ENCODE data around the gene PAPSS1. TPM values are rescaled to one million over a fixed set of nuclear protein-coding genes. Genes with fewer than 3 reads are reported as not detected.

PAPSS1 gene
- total and polyA plus RNA-seq, 10 donors = 22.7 to 73.8 (median 26.8) TPM

DNA sequence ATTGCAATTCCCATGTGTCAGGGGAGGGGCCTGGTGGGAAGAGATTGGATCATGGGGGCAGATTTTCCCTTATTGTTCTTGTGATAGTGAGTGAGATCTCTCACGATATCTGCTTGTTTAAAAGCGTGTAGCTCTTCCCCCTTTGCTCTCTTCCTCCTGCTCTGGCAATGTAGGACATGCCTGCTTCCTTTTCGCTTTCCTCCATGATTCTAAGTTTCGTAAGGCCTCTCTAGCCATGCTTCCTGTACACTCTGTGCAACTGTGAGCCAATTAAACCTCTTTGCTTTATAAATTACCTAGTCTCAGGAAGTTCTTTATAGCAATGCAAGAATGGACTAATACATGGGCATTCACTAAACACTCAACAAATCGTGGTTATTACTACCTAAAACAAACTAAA is 37.2 kb upstream of the PAPSS1 start:
- TF ChIP-seq POLR2A (IDR thresholded peaks at IDR 0.05) = no peak
- H3K27ac ChIP-seq = peak overlapping the region in 1 of 8 donors; percentile 25
- DNase-seq = no peak
- H3K4me3 ChIP-seq = no peak overlapping the region
- H3K9me3 ChIP-seq = no peaks in the 10 kb centered on the region
- peaks cover 0 to 18% (median 6%) of the 10 kb centered on the region in 6 donors for H3K4me1 ChIP-seq
- intact Hi-C loops (cut with DNase I; ENCODE audit: low total_unique reads) = loop anchor here (5.0 kb wide), 1 partner anchor 160 kb away; no protein-coding TSS in a partner anchor
- H3K27me3 ChIP-seq (replicated peaks in 1 of 7) = no peaks in the 10 kb centered on the region
- no peaks in the 10 kb centered on the region for H3K36me3 ChIP-seq
- 39 to 76% (median 56%) methylated on average over 5 of the region's 5 CpGs for WGBS, 5 donors

DNA sequence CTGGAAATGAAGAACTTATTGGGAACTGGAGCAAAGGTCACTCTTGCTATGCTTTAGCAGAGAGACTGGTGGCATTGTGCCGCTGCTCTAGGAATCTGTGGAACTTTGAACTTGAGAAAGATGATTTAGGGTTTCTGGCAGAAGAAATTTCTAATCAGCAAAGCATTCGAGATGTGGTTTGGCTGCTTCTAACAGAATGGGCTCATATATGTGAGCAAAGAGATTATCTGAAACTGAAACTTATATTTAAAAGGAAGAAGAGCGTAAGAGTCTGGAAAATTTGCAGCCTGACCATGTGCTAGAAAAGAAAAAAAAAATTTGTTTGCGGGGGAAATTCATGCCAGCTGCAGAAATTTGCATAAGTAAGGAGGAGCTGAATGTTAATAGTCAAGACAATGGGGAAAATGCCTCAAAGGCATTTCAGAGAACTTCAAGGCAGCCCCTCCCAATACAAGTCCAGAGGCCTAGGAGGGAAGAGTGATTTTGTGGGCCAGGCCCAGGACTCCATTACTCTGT is 35.9 kb upstream of the PAPSS1 start:
- 37 to 48% (median 43%) methylated on average over 4 of the region's 4 CpGs for WGBS, 5 donors

DNA sequence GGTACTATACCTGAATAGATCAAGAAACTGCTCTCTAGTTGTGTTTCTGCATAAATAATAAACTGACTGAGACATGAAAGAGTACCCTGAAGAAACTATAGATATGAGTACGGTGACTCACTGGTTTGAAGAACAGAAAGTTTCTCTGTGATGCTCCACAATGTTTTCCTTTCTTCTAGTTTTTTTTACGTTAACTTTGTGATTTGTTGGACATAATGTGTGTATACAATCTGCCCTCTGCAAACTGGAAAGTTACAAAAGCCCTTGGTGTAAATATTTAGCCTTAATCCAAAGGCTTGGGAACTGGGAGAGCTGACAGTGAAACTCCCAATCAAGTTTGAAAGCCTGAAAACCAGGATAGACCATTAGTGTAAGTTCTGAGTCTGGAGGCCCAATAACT is 31.6 kb upstream of the PAPSS1 start:
- no peak for TF ChIP-seq POLR2A (IDR thresholded peaks at IDR 0.05)
- TF ChIP-seq, protein P1, sequence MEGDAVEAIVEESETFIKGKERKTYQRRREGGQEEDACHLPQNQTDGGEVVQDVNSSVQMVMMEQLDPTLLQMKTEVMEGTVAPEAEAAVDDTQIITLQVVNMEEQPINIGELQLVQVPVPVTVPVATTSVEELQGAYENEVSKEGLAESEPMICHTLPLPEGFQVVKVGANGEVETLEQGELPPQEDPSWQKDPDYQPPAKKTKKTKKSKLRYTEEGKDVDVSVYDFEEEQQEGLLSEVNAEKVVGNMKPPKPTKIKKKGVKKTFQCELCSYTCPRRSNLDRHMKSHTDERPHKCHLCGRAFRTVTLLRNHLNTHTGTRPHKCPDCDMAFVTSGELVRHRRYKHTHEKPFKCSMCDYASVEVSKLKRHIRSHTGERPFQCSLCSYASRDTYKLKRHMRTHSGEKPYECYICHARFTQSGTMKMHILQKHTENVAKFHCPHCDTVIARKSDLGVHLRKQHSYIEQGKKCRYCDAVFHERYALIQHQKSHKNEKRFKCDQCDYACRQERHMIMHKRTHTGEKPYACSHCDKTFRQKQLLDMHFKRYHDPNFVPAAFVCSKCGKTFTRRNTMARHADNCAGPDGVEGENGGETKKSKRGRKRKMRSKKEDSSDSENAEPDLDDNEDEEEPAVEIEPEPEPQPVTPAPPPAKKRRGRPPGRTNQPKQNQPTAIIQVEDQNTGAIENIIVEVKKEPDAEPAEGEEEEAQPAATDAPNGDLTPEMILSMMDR (IDR thresholded peaks at IDR 0.05 in 8 of 11, conservative IDR thresholded peaks at IDR 0.05 in 3 of 11) = no peak
- TF ChIP-seq POLR2AphosphoS5 (IDR thresholded peaks at IDR 0.05) = no peak
- peaks cover 0 to 23% (median 0%) of the 10 kb centered on the region in 7 donors for H3K27me3 ChIP-seq (replicated peaks in 1 of 7)
- WGBS, 5 donors = 67 to 91% (median 85%) methylated on average over 2 of the region's 2 CpGs
- H3K9me3 ChIP-seq = no peaks in the 10 kb centered on the region
- H3K4me3 ChIP-seq = no peak overlapping the region
- H3K36me3 ChIP-seq = no peaks in the 10 kb centered on the region
- intact Hi-C loops (cut with DNase I; ENCODE audit: low total_unique reads) = no loop called here
- H3K4me1 ChIP-seq = peaks cover 0 to 8% (median 5%) of the 10 kb centered on the region in 6 donors
- H3K27ac ChIP-seq = no peak overlapping the region
- no peak for DNase-seq

More for the DNA sequence above, 35.9 kb upstream of the PAPSS1 start:
- Histone ChIP-seq H3K4me1 (peaks cover 0 to 18% (median 6%) of the 10 kb centered on the region in 6 donors), H3K27ac (peak overlapping the region in 4 of 8 donors; percentile 6 to 59 (median 12)), H3K9me3 (no peaks in the 10 kb centered on the region), H3K36me3 (no peaks in the 10 kb centered on the region), H3K4me3 (no peak overlapping the region), H3K27me3 (replicated peaks in 1 of 7) (peaks cover 0 to 3% (median 0%) of the 10 kb centered on the region in 7 donors)
- TF ChIP-seq POLR2AphosphoS5 (IDR thresholded peaks at IDR 0.05) (no peak), POLR2A (IDR thresholded peaks at IDR 0.05) (no peak)
- TF ChIP-seq, protein P1 (IDR thresholded peaks at IDR 0.05 in 8 of 11, conservative IDR thresholded peaks at IDR 0.05 in 3 of 11) = no peak
- no peak for DNase-seq
- intact Hi-C loops (cut with DNase I; ENCODE audit: low total_unique reads) = loop anchor here (5.0 kb wide), 1 partner anchor 161 kb away; no protein-coding TSS in a partner anchor

DNA sequence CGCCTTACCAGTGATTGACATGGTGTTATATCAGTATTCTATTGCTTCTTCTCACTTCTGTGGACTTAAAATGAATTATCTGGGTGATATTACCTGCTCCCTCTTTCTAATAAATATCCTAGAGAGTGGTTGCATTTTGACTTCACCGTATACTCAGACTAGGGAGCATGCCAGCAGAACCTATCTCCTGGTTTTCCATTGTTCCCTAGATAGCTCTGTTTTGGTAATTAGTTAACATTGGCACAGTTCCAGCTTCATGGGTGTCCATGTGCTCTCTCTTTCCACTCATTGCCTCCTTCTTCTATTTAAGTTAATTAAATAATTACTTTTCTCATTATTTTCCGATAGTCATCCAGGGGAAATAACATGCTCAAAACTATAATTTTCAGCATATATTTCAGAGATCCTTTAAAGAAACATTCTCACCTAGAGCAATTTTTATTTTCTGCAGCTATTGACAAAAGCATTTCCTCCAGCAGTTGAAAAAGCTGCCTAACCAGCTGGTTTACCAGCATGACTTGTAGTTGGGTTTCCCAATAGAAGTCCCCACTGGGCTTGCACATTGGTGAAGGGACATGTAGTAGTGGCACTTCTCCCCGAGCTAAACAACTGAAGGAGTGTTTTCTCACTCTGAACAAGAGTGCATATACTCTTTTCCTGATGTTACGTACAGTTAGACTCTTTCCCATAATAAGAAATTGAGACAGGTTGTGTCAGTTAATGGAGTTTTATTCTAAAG is 27.9 kb upstream of the PAPSS1 start:
- Histone ChIP-seq H3K27ac (no peak overlapping the region), H3K27me3 (replicated peaks in 1 of 7) (peaks cover 0 to 23% (median 0%) of the 10 kb centered on the region in 7 donors)

More for the DNA sequence above, 27.9 kb upstream of the PAPSS1 start:
- H3K36me3 ChIP-seq = no peaks in the 10 kb centered on the region
- WGBS, 5 donors = 84 to 92% (median 86%) methylated on average over 5 of the region's 5 CpGs
- intact Hi-C loops (cut with DNase I; ENCODE audit: low total_unique reads) = no loop called here
- no peak for DNase-seq
- peaks cover 0 to 7% (median 0%) of the 10 kb centered on the region in 8 donors for H3K9me3 ChIP-seq
- no peaks in the 10 kb centered on the region for H3K4me1 ChIP-seq
- TF ChIP-seq POLR2A (IDR thresholded peaks at IDR 0.05) (no peak), POLR2AphosphoS5 (IDR thresholded peaks at IDR 0.05) (no peak)
- TF ChIP-seq, protein P1 (IDR thresholded peaks at IDR 0.05 in 8 of 11, conservative IDR thresholded peaks at IDR 0.05 in 3 of 11) = no peak
- H3K4me3 ChIP-seq = no peak overlapping the region
